Dedifferentiated amniotic fluid mesenchymal stem cell (primary cell): Measurements from ENCODE around the gene CNTNAP3B.
"Not testable (repeated sequence)": the region's sequence is repeated elsewhere in the genome, so short reads cannot be mapped to it uniquely, and the experiment has no call there.

Experiments
- DNase-seq: peaks from one replicate; pipeline ENCODE4 v3.0.0-alpha.2; 2016; ENCODE audit errors: extremely low spot score

The CNTNAP3B gene

GRCh38 chr9:42129073-42129729, at the start of gene CNTNAP3B:
TSS of gene CNTNAP3B (minus strand) at chr9:42129426. CDS start at chr9:42129094, 332 bp downstream.
- not testable (repeated sequence) for DNase-seq

- DNase-seq = not testable (repeated sequence)
These were observed 31.1 kb upstream of the CNTNAP3B start for GRCh38 chr9:42160299-42160698.

DNA sequence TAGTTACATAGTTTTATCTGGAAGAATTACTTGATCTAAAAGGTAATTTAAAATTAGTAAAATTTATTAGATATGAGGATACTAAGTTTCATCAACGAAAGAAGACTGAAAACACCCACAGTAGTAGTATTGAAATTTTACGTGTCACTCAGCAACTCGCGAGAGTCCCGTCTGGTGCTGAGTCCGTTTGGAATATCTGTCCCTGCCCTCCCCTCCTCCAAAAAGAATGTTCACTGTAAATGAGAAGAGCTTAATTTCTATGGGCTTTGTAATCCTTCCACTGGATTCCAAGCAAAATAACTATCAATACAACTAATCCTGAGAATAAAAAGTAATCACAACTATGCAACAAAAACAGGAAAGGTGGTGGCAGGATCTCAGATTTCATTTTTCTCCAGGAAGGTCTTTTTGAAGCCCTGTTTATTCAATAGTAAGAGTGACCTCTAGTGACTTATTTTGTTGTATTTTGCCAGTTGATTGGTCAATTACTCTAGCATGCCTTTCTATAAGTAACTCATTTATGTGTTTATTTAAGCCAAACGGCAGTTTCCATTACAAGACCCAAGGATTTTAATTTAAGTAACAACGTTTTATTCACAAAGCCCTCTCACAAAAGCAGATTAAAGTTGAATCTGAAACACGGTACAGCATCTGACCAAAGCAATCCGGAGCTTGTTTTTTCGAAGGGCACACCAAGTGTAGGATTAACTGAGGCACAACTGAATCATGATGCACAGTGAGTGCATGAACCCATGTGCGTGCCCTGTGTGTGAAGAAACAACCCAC, 2.0 kb downstream of the CNTNAP3B start:
- DNase-seq = not testable (repeated sequence)

DNA sequence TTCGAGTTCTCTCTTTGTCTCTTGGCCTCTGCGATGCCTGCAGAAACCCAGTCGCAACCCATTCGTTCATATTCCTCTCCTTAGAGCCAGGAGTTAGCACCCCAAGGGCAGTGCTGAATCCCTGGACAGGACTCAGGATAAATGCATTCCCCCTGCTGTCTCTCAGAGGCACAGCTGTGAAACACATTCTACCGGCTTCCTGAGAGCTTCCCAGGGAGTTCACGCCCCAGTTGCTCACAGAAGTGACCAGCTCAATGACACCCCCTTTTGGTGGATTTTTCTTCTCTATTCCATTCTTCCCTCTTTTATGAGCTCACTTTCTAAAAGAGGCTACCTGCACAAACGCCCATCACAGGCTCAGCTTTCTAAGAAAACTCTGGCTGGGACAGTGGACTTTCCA, 8.2 kb downstream of the CNTNAP3B start:
- DNase-seq = not testable (repeated sequence)

- DNase-seq = not testable (repeated sequence)
These were observed 33.3 kb downstream of the CNTNAP3B start for GRCh38 chr9:42095929-42096328.

GRCh38 chr9:42084559-42084952, 44.7 kb downstream of the CNTNAP3B start:
- not testable (repeated sequence) for DNase-seq

DNA sequence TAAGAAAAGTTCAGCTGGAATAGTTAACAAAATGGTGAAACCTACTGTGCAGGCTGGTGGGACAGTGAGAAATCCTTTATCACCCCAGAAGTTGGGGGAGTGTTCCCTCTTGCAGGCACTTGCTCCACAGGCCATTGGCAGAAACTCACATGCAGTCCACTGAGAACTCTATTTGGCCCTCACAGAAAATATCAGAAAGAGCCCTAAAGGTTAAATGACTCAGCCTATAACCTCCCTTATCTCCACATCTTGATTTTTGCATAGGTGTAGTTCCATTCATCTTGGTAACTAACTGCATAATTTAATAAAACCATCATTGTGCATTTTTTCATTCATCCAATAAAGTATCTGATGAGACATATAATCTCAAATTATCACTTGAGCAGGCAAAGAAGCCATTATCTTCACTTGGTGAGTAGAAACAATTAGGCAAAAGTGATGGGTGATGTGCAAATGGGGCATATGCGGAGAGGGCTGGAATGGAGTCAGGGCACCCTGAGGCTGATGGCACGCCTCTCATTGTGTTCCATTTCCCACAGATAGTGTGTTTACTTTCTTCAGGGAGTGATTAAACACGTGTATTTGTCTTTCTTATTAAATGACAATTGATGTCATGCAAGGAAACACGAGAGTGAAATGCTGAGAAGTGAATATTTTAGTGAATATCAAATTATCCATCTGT, 45.2 kb downstream of the CNTNAP3B start:
- not testable (repeated sequence) for DNase-seq

DNA sequence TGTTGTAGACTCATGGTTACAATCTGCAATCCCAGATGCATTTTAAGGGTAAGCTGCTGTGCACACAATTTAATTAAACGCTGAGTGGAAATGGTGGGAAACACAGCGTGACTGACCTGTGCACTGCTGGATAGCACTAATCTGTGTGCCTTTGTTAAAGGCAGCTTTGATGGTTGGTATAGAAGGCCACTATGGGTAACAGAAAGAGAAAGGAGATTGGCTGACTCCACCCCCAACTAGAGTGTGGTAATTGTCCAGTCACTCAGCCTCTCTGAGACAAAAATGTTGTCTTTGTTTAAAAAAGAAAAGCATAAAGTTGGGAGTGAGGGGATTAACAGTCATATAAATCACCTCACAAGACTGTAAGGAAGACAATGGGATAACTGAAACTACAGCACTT, 48.9 kb downstream of the CNTNAP3B start:
- DNase-seq = not testable (repeated sequence)

DNA sequence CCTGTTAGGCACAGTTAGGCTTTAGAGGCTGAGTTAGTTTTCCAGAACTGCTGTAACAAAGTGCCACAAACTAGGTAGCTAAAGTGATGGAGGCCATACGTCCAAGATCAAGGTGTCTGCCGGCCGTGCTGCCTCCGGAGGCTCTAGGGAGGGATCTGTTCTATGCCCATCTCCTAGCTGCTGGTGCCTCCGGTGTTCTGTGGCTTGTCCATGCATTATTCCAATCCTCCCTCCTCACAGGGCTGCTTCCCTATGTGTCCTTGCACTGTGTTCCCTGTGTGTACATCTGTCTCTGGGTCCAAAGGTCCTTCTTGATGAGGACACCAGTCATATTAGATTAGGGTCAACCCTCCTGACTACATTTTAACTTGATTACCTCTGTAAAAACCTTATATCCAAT, 54.4 kb downstream of the CNTNAP3B start:
- not testable (repeated sequence) for DNase-seq

GRCh38 chr9:42071026-42071425, 58.2 kb downstream of the CNTNAP3B start:
- DNase-seq = not testable (repeated sequence)

DNA sequence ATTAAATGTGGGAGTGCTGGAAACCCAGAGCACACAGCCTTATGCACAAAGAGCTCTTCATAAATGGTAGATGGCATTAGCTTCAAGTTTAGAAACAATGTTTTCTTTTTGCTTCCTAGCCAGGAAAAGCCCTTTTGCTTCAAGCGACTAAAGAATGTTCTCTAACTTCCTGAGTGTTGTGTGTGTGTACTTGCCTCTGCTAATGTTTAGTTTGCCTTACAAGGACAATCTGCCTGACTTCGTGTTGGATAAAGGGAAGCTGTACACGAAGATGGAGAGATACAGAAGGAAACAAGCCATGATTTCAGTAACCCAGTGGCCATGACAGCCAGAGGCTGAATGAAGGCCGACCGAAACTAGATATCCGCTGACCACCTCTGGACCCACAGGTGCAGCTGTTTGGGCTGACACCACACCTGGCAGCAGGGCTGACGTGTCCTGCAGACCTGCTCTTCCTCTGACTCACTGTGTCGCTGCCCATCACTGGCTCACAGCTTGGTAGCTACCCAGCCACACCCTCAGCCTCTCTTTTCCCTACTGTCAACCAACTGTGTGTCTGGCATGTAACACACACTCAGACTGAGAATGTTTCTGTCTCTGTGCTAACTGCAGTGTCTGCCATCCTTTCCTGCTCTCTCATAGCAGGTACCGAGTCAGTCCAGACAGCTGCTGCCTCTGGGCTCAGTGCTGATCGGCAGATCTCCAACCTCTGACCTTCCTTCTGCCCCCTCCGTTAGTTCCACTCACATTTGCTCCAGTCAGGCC, 59.0 kb downstream of the CNTNAP3B start:
- not testable (repeated sequence) for DNase-seq

GRCh38 chr9:42053874-42054273, 75.4 kb downstream of the CNTNAP3B start:
- DNase-seq = not testable (repeated sequence)

GRCh38 chr9:42050701-42051100, 78.5 kb downstream of the CNTNAP3B start:
- not testable (repeated sequence) for DNase-seq

GRCh38 chr9:42044422-42045010, 84.7 kb downstream of the CNTNAP3B start:
- not testable (repeated sequence) for DNase-seq

DNA sequence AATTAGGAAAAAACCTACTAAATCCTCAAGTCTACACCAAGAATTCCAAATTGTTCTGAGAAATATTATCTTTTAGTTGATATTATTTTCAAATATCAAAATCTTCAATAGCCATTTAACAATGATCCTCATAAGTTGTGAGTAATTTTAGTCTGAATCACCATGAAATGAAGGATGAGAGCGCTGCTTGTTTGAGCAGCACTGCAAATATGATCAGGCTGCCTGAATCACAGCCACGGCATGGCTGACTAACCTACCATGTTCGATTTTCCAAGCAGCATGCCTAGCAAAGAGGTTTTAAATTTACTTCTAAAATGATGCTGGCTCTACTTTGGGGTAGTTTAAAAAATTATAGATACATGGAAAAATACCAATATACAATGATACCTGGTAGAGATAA, 95.7 kb downstream of the CNTNAP3B start:
- not testable (repeated sequence) for DNase-seq

DNA sequence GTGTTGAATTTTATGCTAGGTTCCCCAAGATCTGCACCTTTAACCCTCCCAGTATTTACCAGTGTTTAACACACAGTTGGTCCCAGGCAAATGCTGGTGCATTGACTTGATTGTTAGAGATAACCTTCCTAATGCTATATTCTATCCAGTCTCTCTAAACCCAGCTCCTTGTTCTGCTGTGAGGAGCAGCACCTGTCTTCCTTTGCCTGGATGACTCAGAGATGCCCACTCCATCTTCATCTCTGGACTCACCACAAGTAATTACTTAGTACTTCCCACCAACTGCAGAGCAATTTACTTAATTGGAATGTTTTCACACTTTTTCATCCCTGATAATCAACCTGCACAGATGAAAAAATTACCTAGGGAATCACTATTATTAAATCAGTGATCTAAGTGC, 108.6 kb downstream of the CNTNAP3B start:
- DNase-seq = not testable (repeated sequence)

GRCh38 chr9:42018220-42018922, 110.9 kb downstream of the CNTNAP3B start:
- not testable (repeated sequence) for DNase-seq

DNA sequence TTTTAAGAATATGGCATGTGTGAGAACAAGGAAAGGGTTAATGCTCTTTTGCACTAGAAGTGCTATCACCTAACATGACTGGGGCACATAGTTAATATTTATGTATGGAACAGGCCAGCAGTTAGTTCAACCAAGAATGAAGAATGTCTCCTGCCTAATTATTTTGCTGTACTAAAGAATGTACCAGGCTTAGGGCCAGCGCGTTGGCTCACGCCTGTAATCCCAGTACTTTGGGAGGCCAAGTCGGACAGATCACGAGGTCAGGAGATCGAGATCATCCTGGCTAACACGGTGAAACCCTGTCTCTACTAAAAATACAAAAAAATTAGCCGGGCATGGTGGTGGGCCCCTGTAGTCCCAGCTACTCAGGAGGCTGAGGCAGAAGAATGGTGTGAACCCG, 114.9 kb downstream of the CNTNAP3B start:
- not testable (repeated sequence) for DNase-seq

DNA sequence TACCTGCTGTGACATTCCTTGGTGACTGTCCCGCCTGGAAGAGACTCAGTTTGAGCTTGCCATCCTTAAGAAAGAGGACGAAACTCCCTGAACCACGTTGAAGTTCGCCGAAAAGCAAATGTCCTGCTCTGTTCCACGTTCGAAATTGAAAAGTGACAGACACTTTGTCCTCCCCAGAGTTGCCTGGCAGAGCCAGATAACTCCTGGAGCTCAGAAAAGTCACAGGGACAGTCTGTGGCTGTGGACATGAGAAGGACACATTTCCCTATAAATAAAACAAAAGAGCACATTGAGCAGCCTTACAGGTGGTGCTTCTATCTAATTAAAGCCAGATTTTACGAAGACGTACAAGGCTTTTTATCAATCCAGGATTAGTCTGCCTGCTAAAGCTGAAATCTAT, 137.6 kb downstream of the CNTNAP3B start:
- DNase-seq = not testable (repeated sequence)

DNA sequence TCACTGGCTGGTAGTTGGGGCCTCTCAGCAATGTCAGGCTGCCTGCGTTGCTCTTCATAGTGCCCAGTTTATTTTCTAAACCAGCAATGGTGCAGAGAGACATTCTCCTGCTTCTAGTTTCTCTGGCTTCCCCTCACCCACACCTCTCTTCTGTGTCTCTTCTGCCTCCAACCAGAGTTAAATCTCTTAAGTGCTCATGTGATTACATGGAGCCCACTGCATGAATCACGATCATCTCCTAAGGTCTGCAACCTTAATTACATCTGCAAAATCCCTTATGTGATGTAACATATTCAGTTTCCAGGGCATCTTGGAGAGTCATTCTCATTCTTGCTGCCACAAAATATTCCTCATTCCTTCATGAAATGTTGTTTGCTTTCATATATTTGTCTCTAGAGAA, 149.0 kb downstream of the CNTNAP3B start:
- not testable (repeated sequence) for DNase-seq
